ENCODE results near the gene FAM118A. TPM values are rescaled to one million over a fixed set of nuclear protein-coding genes. Genes with fewer than 3 reads are reported as not detected.

Gene FAM118A
- total and polyA plus RNA-seq, 11 donors = 4.0 to 46.8 (median 15.0) TPM

- Histone ChIP-seq H3K9me3 (no peaks in the 10 kb centered on the region), H3K27ac (no peak overlapping the region), H3K27me3 (no peaks in the 10 kb centered on the region), H3K4me3 (no peak overlapping the region), H3K4me1 (peaks cover 0 to 50% (median 31%) of the 10 kb centered on the region in 12 donors), H3K36me3 (no peaks in the 10 kb centered on the region)
- DNase-seq = no peak
- TF ChIP-seq CTCF (IDR thresholded peaks at IDR 0.05) = no peak
- no peak for TF ChIP-seq POLR2A (IDR thresholded peaks at IDR 0.05)
- 81 to 91% (median 88%) methylated on average over 8 of the region's 8 CpGs for WGBS, 4 donors
- intact Hi-C loops (cut with DNase I) = loop anchor here in 4 of 10 donors (5.0 to 10.0 kb wide), 3 partner anchors 40 to 122 kb away; partner anchors contain the start of genes RIBC2 (in 1 of the 4) and SMC1B (in 1 of the 4)
- ATAC-seq = no peak
Measured at GRCh38 chr22:45312415-45312814, 2.7 kb downstream of the FAM118A start.

GRCh38 chr22:45312856-45313255 lies 3.1 kb downstream of the FAM118A start:
- Histone ChIP-seq H3K27me3 (no peaks in the 10 kb centered on the region), H3K4me3 (no peak overlapping the region), H3K4me1 (peaks cover 0 to 55% (median 36%) of the 10 kb centered on the region in 12 donors), H3K36me3 (no peaks in the 10 kb centered on the region), H3K27ac (no peak overlapping the region), H3K9me3 (no peaks in the 10 kb centered on the region)
- intact Hi-C loops (cut with DNase I) = loop anchor here in 4 of 10 donors (5.0 to 10.0 kb wide), 3 partner anchors 41 to 122 kb away; partner anchors contain the start of genes RIBC2 (in 1 of the 4) and SMC1B (in 1 of the 4)
- DNase-seq (no peak), ATAC-seq (no peak)
- TF ChIP-seq CTCF (IDR thresholded peaks at IDR 0.05) (no peak), POLR2A (IDR thresholded peaks at IDR 0.05) (no peak)
- 64 to 90% (median 76%) methylated on average over 4 of the region's 4 CpGs for WGBS, 4 donors

GRCh38 chr22:45314054-45314721 lies 4.5 kb downstream of the FAM118A start:
- intact Hi-C loops (cut with DNase I) = loop anchor here in 5 of 10 donors (2.0 to 10.0 kb wide), 4 partner anchors 42 to 121 kb away; partner anchors contain the start of genes RIBC2 (in 1 of the 5) and SMC1B (in 1 of the 5)
- no peaks in the 10 kb centered on the region for H3K36me3 ChIP-seq
- WGBS, 4 donors = 45 to 55% (median 49%) methylated on average over 8 of the region's 8 CpGs

More at GRCh38 chr22:45314054-45314721, 4.5 kb downstream of the FAM118A start:
- H3K27me3 ChIP-seq = no peaks in the 10 kb centered on the region
- H3K4me1 ChIP-seq = peaks cover 0 to 63% (median 46%) of the 10 kb centered on the region in 12 donors
- H3K27ac ChIP-seq = peak overlapping the region in 4 of 12 donors; percentile 7 to 43 (median 30)
- TF ChIP-seq POLR2A (IDR thresholded peaks at IDR 0.05) (no peak), CTCF (IDR thresholded peaks at IDR 0.05) (no peak)
- H3K9me3 ChIP-seq = no peaks in the 10 kb centered on the region
- no peak for ATAC-seq
- H3K4me3 ChIP-seq = no peak overlapping the region
- DNase-seq = no peak
